ENCODE results near the gene ENTPD2. TPM values are rescaled to one million over a fixed set of nuclear protein-coding genes. Genes with fewer than 3 reads are reported as not detected.

Gene ENTPD2
- total and polyA plus RNA-seq, 2 experiments from 2014 or later = 1.8 to 1.9 TPM

- no peaks in the 10 kb centered on the region; the same call in 1 of the 2 replicates for H3K36me3 ChIP-seq (ENCODE audit: insufficient read depth)
- no peaks in the 10 kb centered on the region; the same call in 2 of the 3 replicates for H3K36me3 Mint-ChIP-seq (ENCODE audit: low read depth)
- no peaks in the 10 kb centered on the region for H3K4me1 ChIP-seq (ENCODE audit: insufficient read depth)
- TF ChIP-seq POLR2AphosphoS5 (IDR thresholded peaks at IDR 0.05; ENCODE audit: low read depth) (peak; percentile 23; the same call in 1 of the 2 replicates), CREB1 (CRISPR knock-in tag; IDR thresholded peaks at IDR 0.05; ENCODE audit: low read depth) (no peak)
- peaks cover 6% of the 10 kb centered on the region; the same call in 1 of the 2 replicates for H3K79me2 ChIP-seq (replicated peaks; ENCODE audit: insufficient read depth)
- H3K27me3 Mint-ChIP-seq (ENCODE audit: insufficient read depth, low read depth, poor library complexity) = peaks cover 9% of the 10 kb centered on the region
- H3K4me1 Mint-ChIP-seq = peaks cover 3% of the 10 kb centered on the region; the same call in 2 of the 3 replicates
- no peak overlapping the region for H2AFZ ChIP-seq
- no peak overlapping the region for H3K4me3 Mint-ChIP-seq
- peaks cover 4% of the 10 kb centered on the region; the same call in 1 of the 2 replicates for H3K27me3 ChIP-seq (ENCODE audit: insufficient read depth)
- ATAC-seq (no peak), DNase-seq (ENCODE audit: low spot score) (no peak)
- H4K20me1 ChIP-seq (replicated peaks; ENCODE audit: insufficient read depth) = no peaks in the 10 kb centered on the region; the same call in 1 of the 2 replicates
- H3K9me2 ChIP-seq (ENCODE audit: insufficient read depth) = no peaks in the 10 kb centered on the region
- no peaks in the 10 kb centered on the region for H3F3A ChIP-seq (replicated peaks; ENCODE audit: low read depth)
- no peaks in the 10 kb centered on the region for H3K9me3 Mint-ChIP-seq
- no peak overlapping the region for H3K4me2 ChIP-seq
- H3K27ac ChIP-seq (ENCODE audit: low read depth) = no peak overlapping the region
- no peak overlapping the region for H3K4me3 ChIP-seq
- no peak overlapping the region for H3K27ac Mint-ChIP-seq
Observed at GRCh38 chr9:137062384-137062783, 8.5 kb upstream of the ENTPD2 start.

GRCh38 chr9:137058521-137059234 lies 4.8 kb upstream of the ENTPD2 start:
- Mint-ChIP-seq H3K9me3 (no peaks in the 10 kb centered on the region), H3K27ac (no peak overlapping the region), H3K36me3 (ENCODE audit: low read depth) (no peaks in the 10 kb centered on the region), H3K27me3 (ENCODE audit: insufficient read depth, low read depth, poor library complexity) (peaks cover 22% of the 10 kb centered on the region), H3K4me1 (peaks cover 2% of the 10 kb centered on the region; the same call in 1 of the 3 replicates), H3K4me3 (no peak overlapping the region)
- DNase-seq (ENCODE audit: low spot score) (no peak), ATAC-seq (no peak)
- no peaks in the 10 kb centered on the region for H3K4me1 ChIP-seq (ENCODE audit: insufficient read depth)
- peaks cover 20% of the 10 kb centered on the region for H3K27me3 ChIP-seq (ENCODE audit: insufficient read depth)
- no peak overlapping the region for H3K27ac ChIP-seq (ENCODE audit: low read depth)
- no peak overlapping the region for H2AFZ ChIP-seq
- no peaks in the 10 kb centered on the region for H3K36me3 ChIP-seq (ENCODE audit: insufficient read depth)
- no peaks in the 10 kb centered on the region for H3F3A ChIP-seq (replicated peaks; ENCODE audit: low read depth)
- no peaks in the 10 kb centered on the region for H3K9me2 ChIP-seq (ENCODE audit: insufficient read depth)
- no peak overlapping the region for H3K4me3 ChIP-seq
- H3K79me2 ChIP-seq (replicated peaks; ENCODE audit: insufficient read depth) = no peaks in the 10 kb centered on the region
- H3K4me2 ChIP-seq = no peak overlapping the region
- H4K20me1 ChIP-seq (replicated peaks; ENCODE audit: insufficient read depth) = no peaks in the 10 kb centered on the region
- TF ChIP-seq STAT1 (IDR thresholded peaks at IDR 0.05; ENCODE audit: unreplicated experiment) = no peak
- TF ChIP-seq ZNF462 (CRISPR knock-in tag; IDR thresholded peaks at IDR 0.05) = no peak
- TF ChIP-seq EZH2phosphoT487 (IDR thresholded peaks at IDR 0.05; ENCODE audit: unreplicated experiment) = no peak
- no peak for TF ChIP-seq JUNB (IDR thresholded peaks at IDR 0.05; ENCODE audit: unreplicated experiment)
- TF ChIP-seq NANOG (IDR thresholded peaks at IDR 0.05; ENCODE audit: borderline replicate concordance) = no peak
- no peak for TF ChIP-seq REST (IDR thresholded peaks at IDR 0.05; ENCODE audit: unreplicated experiment)
- no peak for TF ChIP-seq EZH2 (IDR thresholded peaks at IDR 0.05; ENCODE audit: low read depth, unreplicated experiment)
- no peak for TF ChIP-seq CREB1 (CRISPR knock-in tag; IDR thresholded peaks at IDR 0.05; ENCODE audit: low read depth)
- no peak for TF ChIP-seq POLR2AphosphoS5 (IDR thresholded peaks at IDR 0.05; ENCODE audit: low read depth)
- TF ChIP-seq ZNF114 (CRISPR knock-in tag; IDR thresholded peaks at IDR 0.05) = no peak
